CD4-positive, alpha-beta T cell (primary cell): Measurements from ENCODE around the gene NSUN6. TPM values are rescaled to one million over a fixed set of nuclear protein-coding genes. Genes with fewer than 3 reads are reported as not detected.

Source experiments
- ATAC-seq: fragments of 200-7000 bp; cut with Tn5 transposase; one replicate; pipeline ENCODE4 v1.10.0; 2022; ENCODE audit warnings: mild to moderate bottlenecking; ENCODE audit not compliant: poor library complexity
- CTCF ChIA-PET: fragments of 350-600 bp; sonication (Branson Sonifier 250); formaldehyde crosslinking; loops from one replicate; lab custom pipeline; 2021; ENCODE audit warnings: antibody characterized with exemption, inconsistent platforms; lab: Charles Lee
- POLR2A ChIA-PET: fragments of 350-600 bp; sonication (Branson Sonifier 250); formaldehyde crosslinking; loops from one replicate; lab custom pipeline; 2021; ENCODE audit warnings: antibody characterized with exemption, inconsistent platforms; lab: Charles Lee
- DNase-seq, 14 experiments: peaks; one replicate each; pipeline ENCODE4 v3.0.0-alpha.2; 2013 to 2020; ENCODE audit warnings: mixed read lengths in 2 of 14
- H3K27ac ChIP-seq, 2 donors: one replicate each; pipeline versions ENCODE4 v1.5.1 to v1.7.0; 2013; ENCODE audit warnings: low read length in 2 of 2, low read depth in 1 of 2, mild to moderate bottlenecking in 1 of 2
- H3K27me3 ChIP-seq, 2 experiments: 1 replicate in 1 of 2; 2 replicates in 1 of 2; pipeline versions ENCODE4 v1.6.1 to v1.7.0; 2013; ENCODE audit warnings: low read length in 2 of 2, control low read depth in 1 of 2, mild to moderate bottlenecking in 1 of 2, moderate library complexity in 1 of 2; ENCODE audit not compliant: insufficient read depth in 2 of 2, control insufficient read depth in 1 of 2
- H3K36me3 ChIP-seq: one replicate; pipeline ENCODE4 v1.6.1; 2013; ENCODE audit warnings: low read length, control low read depth; ENCODE audit not compliant: insufficient read depth
- H3K4me1 ChIP-seq: one replicate; pipeline ENCODE4 v1.6.1; 2013; ENCODE audit warnings: low read length, control low read depth; ENCODE audit not compliant: insufficient read depth
- H3K4me3 ChIP-seq: one replicate; pipeline ENCODE4 v1.5.1; 2013; ENCODE audit warnings: mild to moderate bottlenecking, low read length, moderate library complexity
- H3K9me3 ChIP-seq, 2 experiments: 1 replicate in 1 of 2; 2 replicates in 1 of 2; pipeline versions ENCODE4 v1.6.1 to v1.7.0; 2013; ENCODE audit warnings: low read length in 2 of 2, mild to moderate bottlenecking in 2 of 2, control low read depth in 1 of 2, moderate library complexity in 1 of 2; ENCODE audit not compliant: control insufficient read depth in 1 of 2, insufficient read depth in 1 of 2
- H3K27ac Mint-ChIP-seq: one replicate; pipeline ENCODE4 v1.8.0; 2020; ENCODE audit warnings: mixed read lengths
- H3K27me3 Mint-ChIP-seq: one replicate; pipeline ENCODE4 v1.8.0; 2021; ENCODE audit warnings: mixed read lengths
- H3K36me3 Mint-ChIP-seq: one replicate; pipeline ENCODE4 v1.8.0; 2021; ENCODE audit warnings: low read depth, mixed read lengths
- H3K4me1 Mint-ChIP-seq: one replicate; pipeline ENCODE4 v1.8.0; 2021; ENCODE audit warnings: low read depth, mixed read lengths
- H3K4me3 Mint-ChIP-seq: one replicate; pipeline ENCODE4 v1.8.0; 2020; ENCODE audit warnings: mild to moderate bottlenecking, mixed read lengths
- H3K9me3 Mint-ChIP-seq: one replicate; pipeline ENCODE4 v1.8.0; 2020; ENCODE audit warnings: mixed read lengths
- intact Hi-C, 2 experiments: fragments of 100-400 bp; cut with DNase I in 1 of 2; cut with micrococcal nuclease in 1 of 2; formaldehyde crosslinking; loops; one replicate each; pipeline versions ENCODE4 v1.15.1 to v1.9.0; 2023 to 2025; cut with DNase I, micrococcal nuclease
- total RNA-seq, 174 experiments: library from RNA in 2 of 174; stranded (reverse) in 2 of 174; gene quantifications; one replicate each; pipeline ENCODE4 v1.2.3 and lab custom pipeline; 2021 to 2026
- TF ChIP-seq, protein P1 (sequence below): fragments of 200-600 bp; IDR thresholded peaks from one replicate; pipeline ENCODE4 v1.8.0; 2022; ENCODE audit warnings: antibody characterized with exemption, mild to moderate bottlenecking

Gene NSUN6
- total RNA-seq, 2 experiments from 2014 or later, result 22.9 to 27.2 TPM

DNA sequence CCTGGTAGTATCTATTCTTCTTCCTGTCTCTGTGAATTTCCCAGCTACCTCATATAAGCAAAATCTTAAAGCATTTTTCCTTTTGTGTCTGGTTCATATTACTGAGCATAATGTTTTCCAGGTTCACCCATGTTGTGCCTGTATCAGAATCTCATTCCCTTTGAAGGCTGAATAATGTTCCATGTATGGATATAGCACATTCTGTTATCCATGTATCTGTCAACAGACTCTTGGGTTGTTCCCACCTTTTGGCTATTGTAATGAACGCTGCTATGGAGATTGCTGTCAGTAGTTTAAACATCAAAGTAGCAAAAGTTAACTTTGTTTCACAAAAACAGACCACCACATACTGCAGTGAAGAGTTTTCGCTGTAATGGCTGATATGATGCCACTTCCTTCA is 99.9 kb downstream of the NSUN6 start:
- TF ChIP-seq, protein P1, sequence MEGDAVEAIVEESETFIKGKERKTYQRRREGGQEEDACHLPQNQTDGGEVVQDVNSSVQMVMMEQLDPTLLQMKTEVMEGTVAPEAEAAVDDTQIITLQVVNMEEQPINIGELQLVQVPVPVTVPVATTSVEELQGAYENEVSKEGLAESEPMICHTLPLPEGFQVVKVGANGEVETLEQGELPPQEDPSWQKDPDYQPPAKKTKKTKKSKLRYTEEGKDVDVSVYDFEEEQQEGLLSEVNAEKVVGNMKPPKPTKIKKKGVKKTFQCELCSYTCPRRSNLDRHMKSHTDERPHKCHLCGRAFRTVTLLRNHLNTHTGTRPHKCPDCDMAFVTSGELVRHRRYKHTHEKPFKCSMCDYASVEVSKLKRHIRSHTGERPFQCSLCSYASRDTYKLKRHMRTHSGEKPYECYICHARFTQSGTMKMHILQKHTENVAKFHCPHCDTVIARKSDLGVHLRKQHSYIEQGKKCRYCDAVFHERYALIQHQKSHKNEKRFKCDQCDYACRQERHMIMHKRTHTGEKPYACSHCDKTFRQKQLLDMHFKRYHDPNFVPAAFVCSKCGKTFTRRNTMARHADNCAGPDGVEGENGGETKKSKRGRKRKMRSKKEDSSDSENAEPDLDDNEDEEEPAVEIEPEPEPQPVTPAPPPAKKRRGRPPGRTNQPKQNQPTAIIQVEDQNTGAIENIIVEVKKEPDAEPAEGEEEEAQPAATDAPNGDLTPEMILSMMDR, result no peak
- ChIA-PET POLR2A (no interaction called here), CTCF (no interaction called here)

DNA sequence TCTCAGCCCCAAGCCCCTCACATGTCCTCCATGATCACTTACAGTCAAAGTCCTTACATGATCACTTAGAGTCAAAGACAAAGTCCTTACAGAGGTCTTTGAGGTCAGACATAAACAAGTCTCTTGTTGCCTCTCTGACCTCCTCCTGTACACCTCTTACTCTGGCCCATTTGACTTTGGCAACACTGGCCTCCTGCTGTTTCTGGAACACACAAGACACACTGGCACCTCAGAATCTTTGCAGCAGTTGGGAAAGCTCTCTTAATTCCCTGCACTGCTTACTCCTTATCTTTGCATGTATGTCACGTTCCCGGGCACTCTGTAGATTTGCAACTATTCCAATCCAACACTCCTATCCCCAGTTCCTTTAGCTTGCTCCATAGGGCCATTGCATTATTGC is 102.3 kb downstream of the NSUN6 start:
- ChIA-PET CTCF (no interaction called here), POLR2A (no interaction called here)
- Histone ChIP-seq H3K4me1 (no peaks in the 10 kb centered on the region), H3K27ac (no peak overlapping the region), H3K4me3 (no peak overlapping the region), H3K36me3 (peaks cover 43% of the 10 kb centered on the region), H3K9me3 (no peaks in the 10 kb centered on the region), H3K27me3 (no peaks in the 10 kb centered on the region)
- TF ChIP-seq, protein P1, result no peak
- intact Hi-C loops, result no loop called here
- no peak overlapping the region for H3K27ac Mint-ChIP-seq
- no peaks in the 10 kb centered on the region for H3K27me3 Mint-ChIP-seq
- ATAC-seq (no peak), DNase-seq (no peak)
- H3K4me1 Mint-ChIP-seq, result no peaks in the 10 kb centered on the region
- no peak overlapping the region for H3K4me3 Mint-ChIP-seq
- no peaks in the 10 kb centered on the region for H3K9me3 Mint-ChIP-seq
- peaks cover 62% of the 10 kb centered on the region for H3K36me3 Mint-ChIP-seq

More for the DNA sequence above, 99.9 kb downstream of the NSUN6 start:
- no peak overlapping the region for H3K27ac ChIP-seq
- peaks cover 39% of the 10 kb centered on the region for H3K36me3 Mint-ChIP-seq
- H3K36me3 ChIP-seq, result peaks cover 49% of the 10 kb centered on the region
- H3K27me3 Mint-ChIP-seq, result no peaks in the 10 kb centered on the region
- no peaks in the 10 kb centered on the region for H3K4me1 Mint-ChIP-seq
- intact Hi-C loops, result no loop called here
- no peaks in the 10 kb centered on the region for H3K27me3 ChIP-seq
- no peak overlapping the region for H3K4me3 Mint-ChIP-seq
- ATAC-seq (no peak), DNase-seq (no peak)
- H3K27ac Mint-ChIP-seq, result no peak overlapping the region
- no peaks in the 10 kb centered on the region for H3K4me1 ChIP-seq
- no peaks in the 10 kb centered on the region for H3K9me3 Mint-ChIP-seq
- H3K4me3 ChIP-seq, result no peak overlapping the region
- H3K9me3 ChIP-seq, result peaks cover 0 to 23% of the 10 kb centered on the region in 2 experiments

DNA sequence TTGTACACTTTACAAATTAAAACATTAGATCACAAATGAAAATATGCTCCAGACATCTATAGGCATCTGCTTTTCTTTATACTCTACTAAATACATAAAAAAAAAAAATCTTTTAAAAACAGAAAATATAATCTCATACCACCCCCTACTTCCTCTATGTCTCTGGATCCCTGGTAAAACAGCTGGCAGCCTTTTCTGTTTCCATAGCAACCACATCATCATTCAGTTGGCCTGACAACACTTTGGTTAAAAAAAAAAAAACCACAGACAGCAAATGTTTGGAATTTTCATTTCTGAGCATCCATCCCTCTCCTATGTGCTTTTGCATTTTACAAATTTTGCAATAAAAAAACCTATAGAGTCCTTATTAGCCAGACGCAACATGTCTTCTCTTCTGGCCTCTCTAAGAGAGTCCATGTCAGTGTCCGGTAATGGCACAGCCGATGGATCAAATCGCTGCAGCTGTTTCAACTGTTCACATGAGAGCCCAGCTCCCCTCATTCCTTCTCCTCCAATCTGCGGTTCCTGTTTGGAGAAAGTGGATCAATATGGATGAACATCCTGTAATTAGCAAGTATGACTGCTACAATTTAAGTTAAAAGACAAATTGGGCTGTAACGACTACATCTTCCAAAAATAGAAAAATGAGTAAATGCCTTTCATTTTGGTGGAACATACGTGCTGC is 105.6 kb downstream of the NSUN6 start:
- Mint-ChIP-seq H3K27me3 (no peaks in the 10 kb centered on the region), H3K4me1 (no peaks in the 10 kb centered on the region), H3K9me3 (no peaks in the 10 kb centered on the region), H3K27ac (no peak overlapping the region), H3K4me3 (no peak overlapping the region), H3K36me3 (peaks cover 86% of the 10 kb centered on the region)
- POLR2A ChIA-PET, result no interaction called here
- no peak overlapping the region for H3K4me3 ChIP-seq
- TF ChIP-seq, protein P1, result no peak
- no peak overlapping the region for H3K27ac ChIP-seq
- intact Hi-C loops, result no loop called here
- no peaks in the 10 kb centered on the region for H3K4me1 ChIP-seq
- CTCF ChIA-PET, result no interaction called here
- H3K36me3 ChIP-seq, result peaks cover 65% of the 10 kb centered on the region
- H3K27me3 ChIP-seq, result no peaks in the 10 kb centered on the region
- ATAC-seq, result no peak
- H3K9me3 ChIP-seq, result no peaks in the 10 kb centered on the region
- DNase-seq, result no peak
